Aorta (tissue), 5 donors: Measurements from ENCODE around the gene PHF14. TPM values are rescaled to one million over a fixed set of nuclear protein-coding genes. Genes with fewer than 3 reads are reported as not detected.
A peak's percentile ranks its signal among the peaks of the same experiment; 100 is the strongest.

Source experiments
- ATAC-seq: fragments of 200-7000 bp; cut with Tn5 transposase; one replicate; pipeline ENCODE4 v1.9.1; 2022; ENCODE audit warnings: moderate library complexity; ENCODE audit not compliant: low FRiP score
- DNase-seq, 2 donors: peaks; one replicate each; pipeline ENCODE4 v3.0.0-alpha.2; 2020
- H3K27ac ChIP-seq, 2 donors: one replicate each; pipeline ENCODE4 v1.5.1; 2013; ENCODE audit warnings: low read length in 2 of 2, mild to moderate bottlenecking in 2 of 2, moderate library complexity in 2 of 2, control low read depth in 1 of 2, inconsistent platforms in 1 of 2, low read depth in 1 of 2
- H3K27me3 ChIP-seq, 2 donors: one replicate each; pipeline ENCODE4 v1.6.1; 2013; ENCODE audit warnings: control low read depth in 1 of 2, low read length in 1 of 2, mild to moderate bottlenecking in 1 of 2, moderate library complexity in 1 of 2; ENCODE audit not compliant: insufficient read depth in 2 of 2, control insufficient read depth in 1 of 2
- H3K36me3 ChIP-seq, 2 donors: one replicate each; pipeline ENCODE4 v1.6.1; 2013; ENCODE audit warnings: control low read depth in 1 of 2, low read length in 1 of 2, mild to moderate bottlenecking in 1 of 2; ENCODE audit not compliant: insufficient read depth in 2 of 2, control insufficient read depth in 1 of 2
- H3K4me1 ChIP-seq, 2 donors: one replicate each; pipeline ENCODE4 v1.6.1; 2013; ENCODE audit warnings: low read length in 2 of 2, control low read depth in 1 of 2, mild to moderate bottlenecking in 1 of 2, moderate library complexity in 1 of 2; ENCODE audit not compliant: insufficient read depth in 2 of 2, control insufficient read depth in 1 of 2
- H3K4me3 ChIP-seq, 2 donors: one replicate each; pipeline ENCODE4 v1.5.1; 2013; ENCODE audit warnings: low read length in 2 of 2, control low read depth in 1 of 2, mild to moderate bottlenecking in 1 of 2
- H3K9me3 ChIP-seq: one replicate; pipeline ENCODE4 v1.6.1; 2013; ENCODE audit warnings: mild to moderate bottlenecking, low read length; ENCODE audit not compliant: control insufficient read depth
- WGBS, 2 donors: extraction: QIAGEN DNeasy Blood & Tissue Kit; methylation state at CpG; one replicate each; pipeline ENCODE4 v1.1.7; 2013; 5-methylcytosine and 5-hydroxymethylcytosine counted together
- intact Hi-C, 2 donors: fragments of 100-400 bp; cut with DNase I; formaldehyde crosslinking; loops; one replicate each; pipeline versions ENCODE4 v1.14.2 to v1.15.0; 2022
- polyA plus RNA-seq, 2 donors: library from polyadenylated mRNA; stranded (reverse); fragments of 200-250 nt; gene quantifications; one replicate each; pipeline ENCODE4 v1.2.3, GENCODE V29; 2013
- total RNA-seq, 2 donors: library from RNA; stranded (reverse); fragmentation: NEBNext Ultra II Directional; extraction: Animal tissue kit (Norgen Biotek cat#: 25700); gene quantifications; one replicate each; pipeline ENCODE4 v1.2.1, GENCODE V29; 2021
- donor health status: healthy with polysubstance abuse.
- donor health status: Bipolar disorder and iron deficiency.
- donor health status: DM: no; HTN: no; CAD: no.
- donor health status: DM: no; HTN: no; CAD: no.
- donor health status: DM: yes; HTN: yes; CAD: no.

Gene PHF14
- total and polyA plus RNA-seq, 4 donors: 16.2 to 51.8 (median 36.7) TPM

DNA sequence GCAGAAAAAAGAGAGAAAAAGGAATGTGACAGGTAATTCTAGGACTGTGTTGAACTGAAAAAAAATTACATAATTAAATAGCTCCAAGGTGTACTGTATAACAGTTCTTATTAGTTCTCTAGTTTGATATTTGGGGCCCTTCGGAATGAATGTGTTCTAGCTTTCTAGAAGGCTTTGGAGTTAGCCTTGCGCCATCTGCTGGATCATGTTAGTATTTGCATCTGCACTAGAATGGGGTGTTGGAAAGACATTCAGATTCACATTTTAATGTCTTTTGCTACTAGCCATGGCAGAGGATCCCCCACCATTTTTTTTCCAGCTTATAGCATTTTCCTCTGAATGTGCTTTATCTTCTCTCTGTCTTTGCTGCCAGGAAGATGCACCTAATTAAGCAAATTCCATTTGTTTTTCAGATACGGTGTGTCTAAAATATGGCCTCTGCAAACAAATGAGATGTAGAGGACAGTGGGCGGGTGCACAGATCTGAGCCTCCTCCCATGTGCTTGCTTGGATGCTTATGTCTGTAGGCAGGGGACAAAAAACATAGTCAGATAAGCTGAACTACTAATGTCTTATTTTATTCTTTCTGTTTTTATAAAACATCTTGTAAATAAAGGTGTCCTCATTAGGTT is 238.5 kb downstream of the PHF14 start:
- H3K27me3 ChIP-seq: no peaks in the 10 kb centered on the region

DNA sequence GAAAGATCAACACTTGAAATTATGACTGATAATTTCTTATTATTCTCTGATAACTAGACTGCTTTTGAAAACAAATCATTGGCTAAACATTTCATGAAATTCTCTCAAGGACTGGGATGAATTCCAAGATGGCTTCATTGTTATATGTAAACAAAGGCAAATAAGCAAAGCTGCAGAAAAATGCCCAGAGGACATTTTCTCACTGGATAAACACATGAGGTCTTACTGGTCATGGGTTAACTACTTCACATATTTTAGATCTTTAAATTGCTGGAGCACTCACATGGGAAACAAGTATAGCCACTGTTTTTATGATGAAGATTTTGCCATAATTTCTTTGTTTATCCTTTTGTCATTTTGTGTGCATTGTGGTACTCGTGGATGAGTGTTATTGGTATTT is 239.1 kb downstream of the PHF14 start:
- Histone ChIP-seq H3K4me3 (no peak overlapping the region), H3K9me3 (no peaks in the 10 kb centered on the region), H3K27me3 (no peaks in the 10 kb centered on the region), H3K4me1 (no peaks in the 10 kb centered on the region), H3K36me3 (no peaks in the 10 kb centered on the region), H3K27ac (no peak overlapping the region)
- DNase-seq (no peak), ATAC-seq (no peak)
- intact Hi-C loops: no loop called here
- 7 to 19% methylated on average over 1 of the region's 1 CpG for WGBS, 2 donors

More for the DNA sequence above, 238.5 kb downstream of the PHF14 start:
- no peaks in the 10 kb centered on the region for H3K4me1 ChIP-seq
- ATAC-seq (peak; percentile 85), DNase-seq (no peak)
- no peaks in the 10 kb centered on the region for H3K36me3 ChIP-seq
- H3K27ac ChIP-seq: no peak overlapping the region
- intact Hi-C loops: no loop called here
- H3K4me3 ChIP-seq: no peak overlapping the region
- WGBS, 2 donors: 27 to 28% methylated on average over 4 of the region's 4 CpGs
- H3K9me3 ChIP-seq: no peaks in the 10 kb centered on the region

DNA sequence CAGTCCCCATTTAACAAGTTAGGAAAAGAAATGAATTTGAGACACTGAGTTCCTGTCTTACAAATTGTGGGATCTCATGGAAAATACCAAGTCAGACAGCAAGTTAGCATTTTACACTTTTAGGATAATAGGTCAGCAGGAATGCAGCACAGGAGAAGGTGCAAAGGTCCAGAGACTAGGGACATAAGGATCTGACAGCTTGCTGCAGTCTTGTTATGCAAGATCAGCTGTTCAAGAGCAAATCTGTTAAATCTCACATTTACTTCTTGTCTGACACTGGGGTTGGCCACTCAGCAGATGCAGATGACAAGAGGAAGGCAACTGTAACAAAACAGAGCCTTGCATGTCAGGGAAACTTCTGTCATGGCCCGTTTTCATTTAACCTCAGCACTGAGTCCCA is 239.6 kb downstream of the PHF14 start:
- DNase-seq: no peak
- 20 to 24% methylated on average over 1 of the region's 1 CpG for WGBS, 2 donors
- H3K36me3 ChIP-seq: no peaks in the 10 kb centered on the region
- no peaks in the 10 kb centered on the region for H3K27me3 ChIP-seq
- H3K4me3 ChIP-seq: no peak overlapping the region
- intact Hi-C loops: no loop called here
- ATAC-seq: no peak
- no peaks in the 10 kb centered on the region for H3K9me3 ChIP-seq
- no peaks in the 10 kb centered on the region for H3K4me1 ChIP-seq
- no peak overlapping the region for H3K27ac ChIP-seq

DNA sequence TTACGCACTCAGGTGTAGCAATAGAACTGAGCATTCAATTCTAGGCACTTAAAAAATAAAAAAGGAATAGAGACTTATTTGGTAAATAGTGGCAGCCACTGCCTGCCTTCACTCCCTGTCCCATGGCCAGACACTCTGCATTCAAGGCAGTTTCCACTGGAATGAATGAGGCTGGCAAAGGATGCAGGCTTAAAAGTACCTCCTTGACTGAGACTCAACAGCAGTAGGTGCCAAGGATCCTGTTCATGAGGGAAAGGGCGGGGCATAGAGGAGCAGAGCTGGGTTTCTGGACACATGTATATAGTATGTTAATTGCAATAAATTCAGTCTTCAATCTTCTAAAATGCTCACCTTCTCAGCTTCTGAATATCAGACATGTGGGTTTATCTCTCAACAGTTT is 242.6 kb downstream of the PHF14 start:
- WGBS, 2 donors: 95% methylated on average over 2 of the region's 2 CpGs
- Histone ChIP-seq H3K27ac (no peak overlapping the region), H3K27me3 (no peaks in the 10 kb centered on the region), H3K9me3 (no peaks in the 10 kb centered on the region), H3K36me3 (no peaks in the 10 kb centered on the region), H3K4me3 (no peak overlapping the region), H3K4me1 (no peaks in the 10 kb centered on the region)
- intact Hi-C loops: no loop called here
- DNase-seq (no peak), ATAC-seq (no peak)

DNA sequence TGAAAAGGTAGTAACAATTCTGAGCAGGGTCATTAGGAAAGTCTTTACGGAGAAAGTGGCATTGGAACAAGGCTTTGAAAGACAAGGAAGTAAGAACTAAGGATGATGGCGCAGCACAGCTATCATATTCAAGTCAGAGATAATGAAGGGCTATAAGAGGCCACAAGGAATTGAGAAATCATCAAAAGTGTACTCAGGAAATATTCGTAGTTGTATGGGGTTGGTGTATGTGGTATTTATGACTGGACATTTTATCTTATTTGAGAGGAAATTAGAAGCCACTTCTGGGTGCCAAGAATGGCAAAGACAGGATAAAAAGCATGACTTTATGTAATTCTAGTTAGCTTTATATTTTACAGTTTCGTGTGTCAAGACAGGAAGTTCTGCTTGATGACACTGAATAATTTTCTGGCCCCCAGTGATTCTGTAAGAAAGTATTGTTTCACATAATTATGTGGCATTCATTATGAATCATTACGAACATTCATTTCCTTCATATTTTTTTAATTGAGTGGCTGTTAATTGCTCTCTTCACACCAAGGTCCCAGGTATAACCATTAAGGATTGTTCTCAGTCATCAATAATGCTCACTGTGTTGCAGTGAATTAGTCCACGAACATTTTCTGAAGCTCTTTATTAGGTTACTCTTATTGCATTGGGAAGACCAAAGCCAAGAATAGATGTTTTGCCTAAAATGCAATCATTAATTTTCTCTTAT is 244.3 kb downstream of the PHF14 start:
- no peaks in the 10 kb centered on the region for H3K9me3 ChIP-seq
- DNase-seq (no peak), ATAC-seq (no peak)
- intact Hi-C loops: no loop called here
- H3K4me3 ChIP-seq: no peak overlapping the region
- H3K4me1 ChIP-seq: no peaks in the 10 kb centered on the region
- H3K27ac ChIP-seq: no peak overlapping the region
- no peaks in the 10 kb centered on the region for H3K36me3 ChIP-seq
- no peaks in the 10 kb centered on the region for H3K27me3 ChIP-seq
- 84% methylated on average over 6 of the region's 6 CpGs for WGBS, 2 donors
